D721Med (cell line): ENCODE measurements around the gene CBR1.
"Not testable (repeated sequence)": the region's sequence is repeated elsewhere in the genome, so short reads cannot be mapped to it uniquely, and the experiment has no call there.

Source experiments
- DNase-seq: peaks from one replicate; pipeline ENCODE4 v3.0.0; 2011; ENCODE audit warnings: low spot score; ENCODE audit not compliant: insufficient read length
- FAIRE-seq: peaks from 2 replicates; lab custom pipeline; 2011; peaks lifted over from hg19 to GRCh38; lab: Jason Lieb, UNC
- CTCF ChIP-seq: IDR thresholded peaks from 2 replicates; pipeline ENCODE4 v1.5.1; 2012; ENCODE audit warnings: mild to moderate bottlenecking, control low read depth; ENCODE audit not compliant: insufficient read depth; ENCODE audit errors: missing control alignments

CBR1 gene

GRCh38 chr21:36093512-36093911 lies 23.7 kb downstream of the CBR1 start:
- no peak for DNase-seq
- no peak for FAIRE-seq
- no peak for TF ChIP-seq CTCF

- DNase-seq (no peak), FAIRE-seq (no peak)
- no peak for TF ChIP-seq CTCF
These were observed 26.8 kb downstream of the CBR1 start for GRCh38 chr21:36096398-36097290.

- FAIRE-seq, result no peak
- no peak for TF ChIP-seq CTCF
- DNase-seq, result no peak
These were observed 27.8 kb downstream of the CBR1 start for GRCh38 chr21:36097427-36098181.

GRCh38 chr21:36098182-36098532 lies 28.3 kb downstream of the CBR1 start:
- DNase-seq (no peak), FAIRE-seq (no peak)
- TF ChIP-seq CTCF, result no peak

- no peak for FAIRE-seq
- no peak for TF ChIP-seq CTCF
These were observed 29.2 kb downstream of the CBR1 start for GRCh38 chr21:36099000-36099399.

GRCh38 chr21:36099695-36100211 lies 29.9 kb downstream of the CBR1 start:
- FAIRE-seq, result not testable (repeated sequence)

More at GRCh38 chr21:36099000-36099399, 29.2 kb downstream of the CBR1 start:
- no peak for DNase-seq

GRCh38 chr21:36100971-36101641 lies 31.3 kb downstream of the CBR1 start:
- TF ChIP-seq CTCF, result no peak
- FAIRE-seq, result no peak
- no peak for DNase-seq

More at GRCh38 chr21:36099695-36100211, 29.9 kb downstream of the CBR1 start:
- DNase-seq, result not testable (repeated sequence)
